ENCODE data around the gene RHBDL2.
"Not testable (repeated sequence)": the region's sequence is repeated elsewhere in the genome, so short reads cannot be mapped to it uniquely, and the experiment has no call there.

RHBDL2 gene

GRCh38 chr1:38938722-38939260 is 2.8 kb downstream of the RHBDL2 start:
- no peak for DNase-seq (ENCODE audit: low read depth in 2 of 2, low spot score in 1 of 2)

- DNase-seq (ENCODE audit: low read depth in 2 of 2, low spot score in 1 of 2), result no peak
Observed at GRCh38 chr1:38932571-38932970, 9.1 kb downstream of the RHBDL2 start.

- DNase-seq (ENCODE audit: low read depth in 2 of 2, low spot score in 1 of 2), result no peak
Observed at GRCh38 chr1:38929476-38929875, 12.2 kb downstream of the RHBDL2 start.

GRCh38 chr1:38929054-38929453 is 12.6 kb downstream of the RHBDL2 start:
- no peak for DNase-seq (ENCODE audit: low read depth in 2 of 2, low spot score in 1 of 2)

- DNase-seq (ENCODE audit: low read depth in 2 of 2, low spot score in 1 of 2), result no peak
Observed at GRCh38 chr1:38926091-38926490, 15.5 kb downstream of the RHBDL2 start.

GRCh38 chr1:38925391-38925790 is 16.2 kb downstream of the RHBDL2 start:
- no peak for DNase-seq (ENCODE audit: low read depth in 2 of 2, low spot score in 1 of 2)

GRCh38 chr1:38923607-38924006 is 18.0 kb downstream of the RHBDL2 start:
- no peak for DNase-seq (ENCODE audit: low read depth in 2 of 2, low spot score in 1 of 2)

- DNase-seq (ENCODE audit: low read depth in 2 of 2, low spot score in 1 of 2), result no peak
Observed at GRCh38 chr1:38919130-38919529, 22.5 kb downstream of the RHBDL2 start.

GRCh38 chr1:38918568-38918967 is 23.1 kb downstream of the RHBDL2 start:
- DNase-seq (ENCODE audit: low read depth in 2 of 2, low spot score in 1 of 2), result no peak

GRCh38 chr1:38917772-38918171 is 23.9 kb downstream of the RHBDL2 start:
- no peak for DNase-seq (ENCODE audit: low read depth in 2 of 2, low spot score in 1 of 2)

- DNase-seq (ENCODE audit: low read depth in 2 of 2, low spot score in 1 of 2), result no peak
Observed at GRCh38 chr1:38917337-38917736, 24.3 kb downstream of the RHBDL2 start.

GRCh38 chr1:38915352-38915948 is 26.2 kb downstream of the RHBDL2 start:
- DNase-seq (ENCODE audit: low read depth in 2 of 2, low spot score in 1 of 2), result no peak

GRCh38 chr1:38914908-38915307 is 26.7 kb downstream of the RHBDL2 start:
- not testable (repeated sequence) for DNase-seq (ENCODE audit: low read depth in 2 of 2, low spot score in 1 of 2)

GRCh38 chr1:38908821-38909220 is 32.8 kb downstream of the RHBDL2 start:
- DNase-seq (ENCODE audit: low read depth in 2 of 2, low spot score in 1 of 2), result no peak

- no peak for DNase-seq (ENCODE audit: low read depth in 2 of 2, low spot score in 1 of 2)
Observed at GRCh38 chr1:38905985-38906384, 35.6 kb downstream of the RHBDL2 start.

GRCh38 chr1:38899560-38899959 is 42.1 kb downstream of the RHBDL2 start:
- DNase-seq (ENCODE audit: low read depth in 2 of 2, low spot score in 1 of 2), result no peak

GRCh38 chr1:38898653-38899230 is 42.9 kb downstream of the RHBDL2 start:
- no peak for DNase-seq (ENCODE audit: low read depth in 2 of 2, low spot score in 1 of 2)

GRCh38 chr1:38896169-38896568 is 45.5 kb downstream of the RHBDL2 start:
- no peak for DNase-seq (ENCODE audit: low read depth in 2 of 2, low spot score in 1 of 2)

GRCh38 chr1:38892976-38893375 is 48.7 kb downstream of the RHBDL2 start:
- DNase-seq (ENCODE audit: low read depth in 2 of 2, low spot score in 1 of 2), result no peak

- no peak for DNase-seq (ENCODE audit: low read depth in 2 of 2, low spot score in 1 of 2)
Observed at GRCh38 chr1:38891753-38892152, 49.9 kb downstream of the RHBDL2 start.

- no peak for DNase-seq (ENCODE audit: low read depth in 2 of 2, low spot score in 1 of 2)
Observed at GRCh38 chr1:38889589-38889988, 52.0 kb downstream of the RHBDL2 start.

GRCh38 chr1:38888423-38889333 is 53.0 kb downstream of the RHBDL2 start:
- DNase-seq (ENCODE audit: low read depth in 2 of 2, low spot score in 1 of 2), result no peak

Measured in stimulated activated CD8-positive, alpha-beta memory T cell treated with anti-CD3 and anti-CD28 coated beads, Interleukin-4, amount 100 ng/mL, for 4 hours (primary cell).